Measurements from ENCODE around the gene VAPA. TPM values are rescaled to one million over a fixed set of nuclear protein-coding genes. Genes with fewer than 3 reads are reported as not detected.

VAPA gene, protein sequence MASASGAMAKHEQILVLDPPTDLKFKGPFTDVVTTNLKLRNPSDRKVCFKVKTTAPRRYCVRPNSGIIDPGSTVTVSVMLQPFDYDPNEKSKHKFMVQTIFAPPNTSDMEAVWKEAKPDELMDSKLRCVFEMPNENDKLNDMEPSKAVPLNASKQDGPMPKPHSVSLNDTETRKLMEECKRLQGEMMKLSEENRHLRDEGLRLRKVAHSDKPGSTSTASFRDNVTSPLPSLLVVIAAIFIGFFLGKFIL
- 100 to 1,000 TPM; 150 to 159 TPM for total RNA-seq

DNA sequence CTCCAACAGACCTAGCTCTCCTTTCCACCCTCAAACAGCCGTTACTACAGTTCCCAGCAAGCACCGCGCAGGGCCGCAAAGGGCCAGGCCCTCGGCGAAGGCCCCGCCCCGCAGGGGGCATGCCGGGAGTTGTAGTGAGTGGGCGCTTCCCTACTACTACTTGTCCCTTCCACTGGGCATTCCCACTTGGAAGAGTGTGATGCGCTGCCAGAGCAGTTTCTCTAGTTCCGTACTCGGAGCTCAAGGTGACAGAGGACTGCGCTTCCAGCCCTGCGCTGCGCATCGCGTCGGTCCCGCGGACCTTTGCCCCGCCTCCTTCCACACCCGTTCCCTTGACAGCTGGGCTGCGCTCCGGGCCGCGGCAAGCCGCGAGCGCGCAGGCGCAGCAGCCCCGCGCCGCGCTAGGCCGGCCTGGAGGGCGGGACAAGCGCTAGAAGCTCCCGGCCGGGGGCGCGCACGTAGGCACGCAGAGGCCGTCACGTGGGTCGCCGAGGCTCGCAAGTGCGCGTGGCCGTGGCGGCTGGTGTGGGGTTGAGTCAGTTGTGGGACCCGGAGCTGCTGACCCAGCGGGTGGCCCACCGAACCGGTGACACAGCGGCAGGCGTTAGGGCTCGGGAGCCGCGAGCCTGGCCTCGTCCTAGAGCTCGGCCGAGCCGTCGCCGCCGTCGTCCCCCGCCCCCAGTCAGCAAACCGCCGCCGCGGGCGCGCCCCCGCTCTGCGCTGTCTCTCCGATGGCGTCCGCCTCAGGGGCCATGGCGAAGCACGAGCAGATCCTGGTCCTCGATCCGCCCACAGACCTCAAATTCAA lies at the start of gene VAPA:
TSS of gene VAPA (plus strand) at position 491 of the 808 bp plus-strand sequence. CDS start at position 732, 241 bp downstream.
- intact Hi-C loops (cut with micrococcal nuclease), result loop anchor here (1.0 to 2.0 kb wide), 8 partner anchors 37 to 1304 kb away; partner anchors contain the start of genes ANKRD12, MTCL1, NDUFV2 and RAB12
- CTCF ChIA-PET, result interaction anchor here (0.7 to 0.9 kb wide), 2 partner anchors 37 to 918 kb away, joined by 3 read pairs; no protein-coding TSS in a partner anchor
- H3K36me3 Mint-ChIP-seq (ENCODE audit: low read depth), result no peaks in the 10 kb centered on the region
- H3K4me3 Mint-ChIP-seq, result peak within 1 kb of the TSS; percentile 91
- DNase-seq, result peak; percentile 93
- peak within 1 kb of the TSS; percentile 93 for H3K27ac Mint-ChIP-seq
- H3K9me3 Mint-ChIP-seq, result no peaks in the 10 kb centered on the region
- H3K27me3 Mint-ChIP-seq (ENCODE audit: low read depth), result no peaks in the 10 kb centered on the region
- H3K4me1 Mint-ChIP-seq (ENCODE audit: low read depth), result peaks cover 25% of the 10 kb centered on the region

DNA sequence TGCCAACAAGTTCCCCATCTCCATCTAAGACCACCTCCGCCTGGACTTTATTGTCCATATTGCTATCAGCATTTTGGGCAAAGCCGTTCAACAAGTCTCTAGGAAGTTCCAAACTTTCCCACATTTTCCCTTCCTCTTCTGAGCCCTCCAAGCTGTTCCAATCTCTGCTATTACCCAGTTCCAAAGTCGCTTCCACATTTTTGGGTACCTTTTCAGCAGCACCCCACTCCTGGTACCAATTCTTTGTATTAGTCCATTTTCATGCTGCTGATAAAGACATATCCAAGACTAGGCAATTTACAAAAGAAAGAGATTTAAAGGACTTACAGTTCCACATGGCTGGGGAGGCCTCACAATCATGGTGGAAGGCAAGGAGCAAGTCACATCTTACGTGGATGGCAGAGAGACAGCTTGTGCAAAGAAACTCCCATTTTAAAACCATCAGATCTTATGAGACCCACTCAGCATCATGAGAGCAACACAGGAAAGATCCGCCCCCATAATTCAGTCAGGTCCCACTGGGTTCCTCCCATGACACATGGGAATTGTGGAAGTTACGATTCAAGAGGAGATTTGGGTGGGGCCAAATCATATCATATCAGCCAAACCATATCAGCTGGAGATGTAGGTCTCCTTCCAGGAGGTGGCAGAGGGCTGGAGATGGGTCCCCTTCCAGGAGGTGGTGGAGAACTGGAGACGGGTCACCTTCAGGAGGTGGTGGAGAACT lies 47.9 kb upstream of the VAPA start:
- H3K4me1 Mint-ChIP-seq (ENCODE audit: low read depth), result peaks cover 2% of the 10 kb centered on the region
- peaks cover 10% of the 10 kb centered on the region for H3K27me3 Mint-ChIP-seq (ENCODE audit: low read depth)
- H3K36me3 Mint-ChIP-seq (ENCODE audit: low read depth), result peaks cover 6% of the 10 kb centered on the region
- no peak overlapping the region for H3K4me3 Mint-ChIP-seq
- no peak for DNase-seq
- CTCF ChIA-PET, result no interaction called here
- intact Hi-C loops (cut with micrococcal nuclease), result loop anchor here (10.0 kb wide), 1 partner anchor 51 kb away; no protein-coding TSS in a partner anchor
- peaks cover 15% of the 10 kb centered on the region for H3K9me3 Mint-ChIP-seq
- H3K27ac Mint-ChIP-seq, result no peak overlapping the region

DNA sequence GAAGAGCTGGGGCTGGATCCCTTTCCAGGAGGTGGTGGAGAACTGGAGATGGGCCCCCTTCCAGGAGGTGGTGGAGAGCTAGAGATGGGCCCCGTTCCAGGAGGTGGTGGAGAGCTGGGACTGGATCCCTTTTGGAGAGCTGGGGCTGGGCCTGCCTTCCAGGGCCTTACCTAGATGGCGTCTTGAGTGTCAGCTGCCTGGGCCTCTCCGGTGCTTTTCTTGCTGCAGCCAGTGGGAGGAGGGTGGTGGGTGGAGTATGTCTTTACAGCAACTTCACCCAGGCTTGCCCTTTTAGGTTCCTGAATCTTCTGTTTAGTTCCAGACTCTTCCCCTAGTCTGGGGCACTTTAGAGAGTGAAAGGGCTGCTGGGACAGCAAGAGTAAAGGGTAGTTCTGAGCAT lies 47.2 kb upstream of the VAPA start:
- Mint-ChIP-seq H3K27ac (no peak overlapping the region), H3K36me3 (ENCODE audit: low read depth) (peaks cover 6% of the 10 kb centered on the region), H3K27me3 (ENCODE audit: low read depth) (peaks cover 10% of the 10 kb centered on the region), H3K9me3 (peaks cover 15% of the 10 kb centered on the region), H3K4me1 (ENCODE audit: low read depth) (peaks cover 2% of the 10 kb centered on the region), H3K4me3 (no peak overlapping the region)
- no peak for DNase-seq
- CTCF ChIA-PET, result no interaction called here
- intact Hi-C loops (cut with micrococcal nuclease), result loop anchor here (10.0 kb wide), 1 partner anchor 52 kb away; no protein-coding TSS in a partner anchor

DNA sequence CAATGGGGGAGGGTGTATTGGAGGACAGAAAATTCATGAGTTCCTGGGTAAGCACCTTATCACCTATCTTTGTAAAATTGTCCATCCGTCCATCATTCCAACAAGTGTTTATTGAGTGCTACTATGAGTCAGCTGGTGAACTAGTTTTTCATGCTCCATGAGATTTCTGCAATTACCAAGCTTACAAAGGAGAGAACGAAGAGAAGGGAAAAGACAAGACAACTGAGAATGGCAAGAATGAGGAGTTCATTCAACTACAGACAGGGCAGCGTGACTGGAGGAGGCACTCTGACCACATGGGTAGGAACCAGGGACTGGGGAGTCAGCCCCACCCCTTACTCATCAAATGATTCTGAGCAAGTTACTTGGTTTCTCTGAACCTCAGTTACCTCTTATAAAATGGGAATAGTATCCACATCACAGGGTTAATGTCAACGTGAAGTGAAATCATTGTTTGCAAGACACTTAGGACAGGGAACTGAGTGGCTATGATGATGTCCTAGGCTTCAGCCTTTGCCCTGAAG lies 46.7 kb upstream of the VAPA start:
- Mint-ChIP-seq H3K4me3 (no peak overlapping the region), H3K36me3 (ENCODE audit: low read depth) (peaks cover 6% of the 10 kb centered on the region), H3K27me3 (ENCODE audit: low read depth) (peaks cover 10% of the 10 kb centered on the region), H3K27ac (no peak overlapping the region), H3K4me1 (ENCODE audit: low read depth) (no peaks in the 10 kb centered on the region), H3K9me3 (peaks cover 15% of the 10 kb centered on the region)
- CTCF ChIA-PET, result no interaction called here
- intact Hi-C loops (cut with micrococcal nuclease), result loop anchor here (10.0 kb wide), 1 partner anchor 52 kb away; no protein-coding TSS in a partner anchor
- no peak for DNase-seq

DNA sequence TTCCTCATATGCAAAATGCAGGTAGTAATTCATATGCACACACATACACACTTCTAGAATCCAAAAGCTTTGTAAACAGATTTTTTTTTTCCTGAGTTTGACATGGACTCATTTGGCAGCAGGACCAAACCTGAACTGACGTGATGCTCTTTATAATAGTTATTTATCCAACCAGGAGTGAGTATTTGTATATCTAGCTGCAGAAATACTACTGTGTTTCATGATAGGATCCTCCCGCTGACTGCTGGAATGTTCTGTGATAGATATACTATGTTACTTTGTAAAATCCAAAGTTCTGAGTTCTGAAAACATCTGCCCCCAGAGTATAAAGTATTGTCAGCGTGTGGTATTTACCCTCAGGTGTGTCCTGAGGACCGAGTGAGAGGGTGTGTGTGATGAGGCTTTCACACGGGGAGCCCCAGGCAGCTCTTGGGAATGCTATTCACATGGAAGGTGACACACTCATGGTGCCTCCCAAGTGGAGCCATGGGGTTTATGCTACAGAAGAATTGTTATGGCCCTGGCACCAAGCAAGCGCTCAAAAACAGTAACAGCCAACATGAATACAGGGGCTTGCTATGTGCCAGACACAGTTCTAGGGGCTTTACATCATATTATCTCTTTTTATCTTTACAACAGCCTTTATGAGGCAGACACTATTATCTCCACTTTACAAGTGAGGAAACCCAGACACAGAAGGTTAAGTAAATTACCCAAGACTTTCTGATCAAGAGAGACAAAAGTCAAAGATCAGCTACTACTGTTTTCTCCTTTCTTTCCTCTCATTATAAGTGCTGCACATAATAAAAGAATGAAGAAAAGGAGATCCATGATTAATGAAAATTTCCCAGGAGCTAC lies 44.7 kb upstream of the VAPA start:
- peaks cover 6% of the 10 kb centered on the region for H3K36me3 Mint-ChIP-seq (ENCODE audit: low read depth)
- CTCF ChIA-PET, result interaction anchor here (1.1 to 1.2 kb wide), 2 partner anchors 8 to 19 kb away, joined by 3 to 5 read pairs; no protein-coding TSS in a partner anchor
- no peak for DNase-seq
- no peak overlapping the region for H3K4me3 Mint-ChIP-seq
- intact Hi-C loops (cut with micrococcal nuclease), result loop anchor here (10.0 kb wide), 1 partner anchor 54 kb away; no protein-coding TSS in a partner anchor
- no peaks in the 10 kb centered on the region for H3K4me1 Mint-ChIP-seq (ENCODE audit: low read depth)
- H3K27me3 Mint-ChIP-seq (ENCODE audit: low read depth), result peaks cover 10% of the 10 kb centered on the region
- no peak overlapping the region for H3K27ac Mint-ChIP-seq
- peaks cover 15% of the 10 kb centered on the region for H3K9me3 Mint-ChIP-seq

DNA sequence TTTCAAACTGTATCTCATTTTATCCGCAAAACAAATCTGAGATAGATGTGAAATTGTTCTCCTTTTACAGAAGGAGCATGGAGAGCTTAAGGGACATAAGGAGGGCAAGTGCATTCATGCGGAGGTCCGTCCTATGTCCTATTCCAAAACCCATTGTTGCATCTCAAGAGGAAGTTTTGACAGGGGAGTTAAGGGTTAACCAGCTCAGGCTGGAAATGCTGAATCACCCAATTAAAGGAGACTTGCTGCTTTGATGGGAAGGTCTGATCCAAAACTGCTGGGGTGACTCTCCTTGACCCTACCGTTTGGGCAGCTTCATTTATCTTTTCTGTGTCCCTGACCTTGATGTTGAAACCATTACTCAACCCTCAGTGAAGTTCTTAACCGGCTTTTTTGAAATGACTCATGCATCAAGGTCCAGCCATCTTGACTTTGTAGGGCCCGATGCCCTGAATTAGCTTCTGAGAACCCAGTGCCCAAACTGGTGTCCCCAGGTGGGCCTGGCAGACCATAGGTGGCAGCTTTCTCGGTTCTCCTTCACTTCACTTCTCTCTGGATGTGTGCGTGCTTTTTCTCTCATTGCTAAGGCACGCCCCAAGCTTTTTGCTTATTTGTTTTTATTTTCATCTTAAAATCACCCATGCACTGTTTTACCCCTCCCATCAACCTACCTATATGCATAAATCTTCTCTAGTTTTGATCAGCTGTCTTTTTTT lies 43.9 kb upstream of the VAPA start:
- H3K36me3 Mint-ChIP-seq (ENCODE audit: low read depth), result peaks cover 6% of the 10 kb centered on the region
- CTCF ChIA-PET, result interaction anchor here (1.1 to 1.2 kb wide), 2 partner anchors 9 to 19 kb away, joined by 3 to 5 read pairs; no protein-coding TSS in a partner anchor
- DNase-seq, result no peak
- intact Hi-C loops (cut with micrococcal nuclease), result loop anchor here (10.0 kb wide), 1 partner anchor 55 kb away; no protein-coding TSS in a partner anchor
- H3K4me1 Mint-ChIP-seq (ENCODE audit: low read depth), result no peaks in the 10 kb centered on the region
- H3K27me3 Mint-ChIP-seq (ENCODE audit: low read depth), result peaks cover 10% of the 10 kb centered on the region
- H3K4me3 Mint-ChIP-seq, result no peak overlapping the region
- H3K9me3 Mint-ChIP-seq, result peaks cover 15% of the 10 kb centered on the region
- H3K27ac Mint-ChIP-seq, result no peak overlapping the region

DNA sequence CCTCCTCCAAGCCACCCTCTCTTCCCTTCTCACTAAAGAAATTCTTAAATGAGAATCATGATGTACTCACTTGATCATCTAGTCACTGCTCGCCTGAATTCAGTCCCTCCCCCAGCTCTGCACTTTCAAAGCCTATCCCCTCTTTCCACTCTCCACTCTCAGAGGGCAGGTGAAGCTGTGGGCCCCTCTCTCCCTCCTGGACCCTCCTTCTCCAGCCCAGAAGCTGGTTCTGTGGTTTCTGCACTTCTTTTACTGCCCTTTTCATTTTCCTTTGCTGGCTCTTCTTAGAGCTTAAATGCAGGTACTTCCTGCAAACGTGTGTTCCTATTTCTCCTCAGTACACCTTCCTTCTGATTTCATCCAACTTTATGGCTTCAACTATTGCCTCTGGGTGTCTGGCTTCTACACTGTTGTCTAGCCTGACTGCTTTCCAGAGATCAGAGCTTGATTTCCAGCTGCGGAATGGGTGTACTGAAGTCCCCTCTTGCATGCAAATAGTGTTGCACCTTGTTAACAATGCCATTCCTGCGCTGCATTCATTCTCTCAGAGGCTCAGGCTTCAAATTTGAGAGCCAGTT lies 43.3 kb upstream of the VAPA start:
- H3K36me3 Mint-ChIP-seq (ENCODE audit: low read depth), result peaks cover 4% of the 10 kb centered on the region
- H3K4me3 Mint-ChIP-seq, result no peak overlapping the region
- H3K27ac Mint-ChIP-seq, result no peak overlapping the region
- no peaks in the 10 kb centered on the region for H3K4me1 Mint-ChIP-seq (ENCODE audit: low read depth)
- CTCF ChIA-PET, result interaction anchor here (1.1 kb wide), 1 partner anchor 18 kb away, joined by 3 read pairs; no protein-coding TSS in a partner anchor
- intact Hi-C loops (cut with micrococcal nuclease), result no loop called here
- H3K27me3 Mint-ChIP-seq (ENCODE audit: low read depth), result peaks cover 10% of the 10 kb centered on the region
- H3K9me3 Mint-ChIP-seq, result peaks cover 11% of the 10 kb centered on the region
- DNase-seq, result no peak

DNA sequence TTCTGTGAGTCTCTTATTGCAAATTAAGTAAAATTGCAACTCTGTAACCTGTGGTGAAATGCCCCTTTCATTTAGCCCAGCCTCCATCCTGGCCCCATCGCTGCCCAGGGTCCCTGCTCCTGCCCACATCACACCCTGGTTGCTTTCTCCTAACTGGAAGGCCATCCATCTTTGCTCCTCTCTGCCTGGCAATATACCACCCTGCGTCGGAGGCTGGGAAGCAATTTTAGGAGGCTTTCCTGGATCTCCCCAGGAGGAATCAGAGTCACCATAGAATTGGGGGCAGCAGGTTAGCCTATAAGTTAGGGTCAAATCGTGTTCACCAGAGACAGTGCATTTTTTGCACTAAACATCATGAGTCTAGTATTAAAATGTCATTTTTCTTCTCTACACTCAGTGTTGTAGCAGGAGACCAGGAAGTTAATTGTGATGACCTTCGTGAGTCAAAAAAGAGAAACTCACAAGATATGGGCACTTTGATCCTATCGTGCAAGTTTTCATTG lies 42.5 kb upstream of the VAPA start:
- CTCF ChIA-PET, result no interaction called here
- H3K27me3 Mint-ChIP-seq (ENCODE audit: low read depth), result peaks cover 8% of the 10 kb centered on the region
- DNase-seq, result no peak

DNA sequence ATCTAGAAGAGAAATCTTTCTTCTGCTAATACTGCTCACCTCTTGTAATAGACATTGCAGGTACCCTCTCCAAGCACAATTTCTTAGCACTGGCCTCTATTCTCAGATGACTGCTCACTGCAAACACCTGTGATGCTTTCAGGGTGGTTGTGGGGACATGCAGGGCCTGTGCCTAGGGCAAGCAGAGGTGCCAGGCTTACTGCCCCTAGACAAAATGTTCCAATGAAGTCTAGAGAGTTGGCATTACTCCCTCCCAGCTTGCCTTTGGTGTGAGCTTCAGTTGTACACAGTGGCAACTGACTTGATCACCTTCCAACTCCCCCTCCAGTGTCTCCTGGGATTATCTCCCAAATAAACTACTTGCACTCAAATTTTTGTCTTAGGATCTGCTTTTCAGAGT lies 41.0 kb upstream of the VAPA start:
- intact Hi-C loops (cut with micrococcal nuclease), result no loop called here
- H3K4me3 Mint-ChIP-seq, result no peak overlapping the region
- CTCF ChIA-PET, result no interaction called here
- peaks cover 7% of the 10 kb centered on the region for H3K4me1 Mint-ChIP-seq (ENCODE audit: low read depth)
- H3K36me3 Mint-ChIP-seq (ENCODE audit: low read depth), result no peaks in the 10 kb centered on the region
- no peaks in the 10 kb centered on the region for H3K9me3 Mint-ChIP-seq
- no peak overlapping the region for H3K27ac Mint-ChIP-seq
- peaks cover 11% of the 10 kb centered on the region for H3K27me3 Mint-ChIP-seq (ENCODE audit: low read depth)
- no peak for DNase-seq

More for the DNA sequence above, 42.5 kb upstream of the VAPA start:
- Mint-ChIP-seq H3K27ac (no peak overlapping the region), H3K9me3 (peaks cover 3% of the 10 kb centered on the region), H3K4me3 (no peak overlapping the region), H3K36me3 (ENCODE audit: low read depth) (no peaks in the 10 kb centered on the region), H3K4me1 (ENCODE audit: low read depth) (no peaks in the 10 kb centered on the region)
- intact Hi-C loops (cut with micrococcal nuclease), result no loop called here

DNA sequence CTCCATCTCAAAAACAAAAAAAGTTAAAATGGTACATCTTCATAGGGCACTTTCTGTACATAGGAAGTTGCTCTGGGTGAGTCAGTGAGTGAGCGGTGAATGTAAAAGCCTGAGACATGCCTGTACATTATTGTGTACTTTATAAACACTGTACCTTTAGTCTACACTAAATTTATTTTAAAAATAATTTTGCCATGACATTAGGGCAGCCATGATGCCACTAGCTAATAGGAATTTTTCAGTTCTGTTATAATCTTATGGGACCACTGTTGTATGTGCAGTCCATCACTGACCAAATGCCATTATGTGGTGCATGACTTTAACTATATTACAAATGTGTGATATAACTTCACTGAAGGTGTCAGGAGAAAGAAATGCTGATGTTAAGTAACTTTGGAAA lies 39.1 kb upstream of the VAPA start:
- peaks cover 7% of the 10 kb centered on the region for H3K4me1 Mint-ChIP-seq (ENCODE audit: low read depth)
- peaks cover 11% of the 10 kb centered on the region for H3K27me3 Mint-ChIP-seq (ENCODE audit: low read depth)
- H3K27ac Mint-ChIP-seq, result no peak overlapping the region
- no peak overlapping the region for H3K4me3 Mint-ChIP-seq
- H3K9me3 Mint-ChIP-seq, result no peaks in the 10 kb centered on the region
- intact Hi-C loops (cut with micrococcal nuclease), result no loop called here
- no peaks in the 10 kb centered on the region for H3K36me3 Mint-ChIP-seq (ENCODE audit: low read depth)
- DNase-seq, result no peak
- CTCF ChIA-PET, result no interaction called here

All from activated naive CD4-positive, alpha-beta T cell treated with anti-CD3 and anti-CD28 coated beads for 36 hours (primary cell).